K562 (cell line): ENCODE measurements around the gene NPM1. TPM values are rescaled to one million over a fixed set of nuclear protein-coding genes. Genes with fewer than 3 reads are reported as not detected.

Experiments
- ATAC-seq: fragments of 200-7000 bp; cut with Tn5 transposase; 3 replicates; pipeline ENCODE4 v1.9.1; 2020; ENCODE audit warnings: moderate library complexity
- BruUV-seq: library from RNA; stranded (reverse); fragments of 400-500 nt; replicated peaks from 2 replicates; lab custom pipeline; 2021; lab: Mats Ljungman, UMichigan
- CTCF ChIA-PET: fragments of 300-600 bp; formaldehyde crosslinking; extraction: SDS; loops from one replicate; lab custom pipeline; 2021; ENCODE audit warnings: low intra/inter-chr PET ratio; lab: Yijun Ruan, JAX
- POLR2A ChIA-PET: fragments of 300-600, 350-650 bp; sonication (Branson Sonifier 250); formaldehyde crosslinking; extraction: SDS; loops from one replicate; lab custom pipeline; 2021; ENCODE audit warnings: antibody characterized with exemption, inconsistent platforms; lab: Yijun Ruan, JAX
- DNase-seq, 4 experiments: peaks; one replicate each; pipeline versions ENCODE4 v3.0.0 to v3.0.0-alpha.2; 2011 to 2018; ENCODE audit warnings: low spot score in 3 of 4, mixed read lengths in 3 of 4; ENCODE audit errors: extremely low read depth in 1 of 4
- FAIRE-seq: peaks from 2 replicates; lab custom pipeline; 2011; peaks lifted over from hg19 to GRCh38; lab: Jason Lieb, UNC
- H2AFZ ChIP-seq: 2 replicates; pipeline ENCODE4 v1.6.0; 2011; ENCODE audit warnings: low read depth, low read length, control low read depth, inconsistent platforms
- H3K27ac ChIP-seq: fragments of 200-600 bp; 3 replicates; pipeline ENCODE4 v1.8.0; 2011; ENCODE audit warnings: low read depth, mild to moderate bottlenecking, control low read depth, inconsistent platforms, low read length, moderate library complexity, mixed read lengths; ENCODE audit errors: extremely low read depth
- H3K27me3 ChIP-seq, 2 experiments: fragments of 300-600 bp in 1 of 2; 2 replicates in 1 of 2; 3 replicates in 1 of 2; pipeline versions ENCODE4 v1.6.0 to v1.8.0; 2011; ENCODE audit warnings: inconsistent platforms in 2 of 2, low read length in 2 of 2, mild to moderate bottlenecking in 1 of 2, mixed read lengths in 1 of 2, moderate library complexity in 1 of 2; ENCODE audit not compliant: control insufficient read depth in 2 of 2, insufficient read depth in 2 of 2
- H3K36me3 ChIP-seq: fragments of 300-600 bp; 3 replicates; pipeline ENCODE4 v1.8.0; 2011; ENCODE audit warnings: mild to moderate bottlenecking, low read length, inconsistent platforms; ENCODE audit not compliant: control insufficient read depth, insufficient read depth
- H3K4me1 ChIP-seq, 2 experiments: fragments of 200-600 bp in 1 of 2; replicated peaks in 1 of 2; 2 replicates in 1 of 2; 3 replicates in 1 of 2; pipeline versions ENCODE4 v1.5.1 to v1.8.0; 2011; ENCODE audit warnings: inconsistent platforms in 2 of 2, low read length in 2 of 2, mild to moderate bottlenecking in 1 of 2, mixed read lengths in 1 of 2, moderate library complexity in 1 of 2; ENCODE audit not compliant: control insufficient read depth in 2 of 2, insufficient read depth in 2 of 2
- H3K4me2 ChIP-seq: 2 replicates; pipeline ENCODE4 v1.6.1; 2011; ENCODE audit warnings: low read length, control low read depth, inconsistent platforms, mixed read lengths; ENCODE audit not compliant: insufficient read depth
- H3K4me3 ChIP-seq: fragments of 200-600 bp; sonication (generic), shearing (Covaris generic); 2 replicates; pipeline ENCODE4 v1.5.1; 2016; ENCODE audit warnings: control low read depth, inconsistent platforms
- H3K79me2 ChIP-seq: fragments of 200-600 bp; 3 replicates; pipeline ENCODE4 v1.8.0; 2011; ENCODE audit warnings: low read length, inconsistent platforms; ENCODE audit not compliant: control insufficient read depth, insufficient read depth
- H3K9ac ChIP-seq, 2 experiments: 2 replicates each; pipeline versions ENCODE4 v1.6.0 to v1.6.1; 2011; ENCODE audit warnings: low read depth in 2 of 2, low read length in 2 of 2, control low read depth in 1 of 2, inconsistent platforms in 1 of 2, mild to moderate bottlenecking in 1 of 2, mixed read lengths in 1 of 2; ENCODE audit not compliant: insufficient read depth in 1 of 2
- H3K9me1 ChIP-seq: one replicate; pipeline ENCODE4 v1.6.0; 2011; ENCODE audit warnings: inconsistent platforms, mild to moderate bottlenecking, low read length, moderate library complexity; ENCODE audit not compliant: control insufficient read depth, insufficient read depth
- H3K9me3 ChIP-seq: replicated peaks from 2 replicates; pipeline ENCODE4 v1.5.1; 2011; ENCODE audit warnings: low read depth, low read length, inconsistent platforms; ENCODE audit not compliant: control insufficient read depth, insufficient read depth
- H4K20me1 ChIP-seq: replicated peaks from 2 replicates; pipeline ENCODE4 v1.6.1; 2011; ENCODE audit warnings: low read length, inconsistent platforms, mixed read lengths; ENCODE audit not compliant: control insufficient read depth, insufficient read depth
- BDP1 ChIP-seq: IDR thresholded peaks from 3 replicates; pipeline ENCODE4 v1.6.1; 2011; ENCODE audit not compliant: insufficient read length, insufficient read depth
- CBFA2T2 ChIP-seq: fragments of 450-650 bp; conservative IDR thresholded peaks from 2 replicates; pipeline ENCODE4 v1.6.1; 2017; ENCODE audit warnings: mild to moderate bottlenecking
- CBFA2T3 ChIP-seq: fragments of 450-650 bp; IDR thresholded peaks from 2 replicates; pipeline ENCODE4 v1.6.1; 2017
- CEBPB ChIP-seq: fragments of 450-650 bp; IDR thresholded peaks from 2 replicates; pipeline ENCODE4 v1.6.1; 2016; ENCODE audit warnings: missing genetic modification characterization, missing compliant biosample characterization
- CEBPG ChIP-seq, 3 experiments: fragments of 200-800 bp in 1 of 3; sonication (Bioruptor generic) in 1 of 3; sonication (generic) in 1 of 3; formaldehyde crosslinking in 1 of 3; IDR thresholded peaks in 2 of 3; conservative IDR thresholded peaks in 1 of 3; 2 replicates each; pipeline versions ENCODE4 v1.6.1 to v1.8.0; 2016 to 2022; ENCODE audit warnings: missing compliant biosample characterization in 2 of 3, missing genetic modification characterization in 2 of 3, mild to moderate bottlenecking in 1 of 3, missing genetic modification reagents in 1 of 3
- CTBP1 ChIP-seq: fragments of 450-650 bp; IDR thresholded peaks from 2 replicates; pipeline ENCODE4 v1.6.1; 2016; ENCODE audit warnings: borderline replicate concordance
- HMGXB4 ChIP-seq: sonication (generic); formaldehyde crosslinking; IDR thresholded peaks from 2 replicates; pipeline ENCODE4 v1.8.1; 2023; ENCODE audit warnings: mild to moderate bottlenecking, missing genetic modification reagents
- MAX ChIP-seq: sonication (generic); formaldehyde crosslinking; IDR thresholded peaks from 2 replicates; pipeline ENCODE4 v1.9.0; 2022; ENCODE audit warnings: mild to moderate bottlenecking, missing genetic modification reagents
- SMAD1 ChIP-seq: fragments of 150-350 bp; IDR thresholded peaks from 2 replicates; pipeline ENCODE4 v1.6.1; 2014; ENCODE audit warnings: low read length, low read depth; ENCODE audit not compliant: partially characterized antibody
- SMAD3 ChIP-seq: fragments of 450-650 bp; formaldehyde crosslinking; conservative IDR thresholded peaks from 2 replicates; pipeline ENCODE4 v1.4.0; 2020; ENCODE audit warnings: mild to moderate bottlenecking
- TAL1 ChIP-seq: fragments of 450-650 bp; IDR thresholded peaks from 2 replicates; pipeline ENCODE4 v1.6.1; 2016; ENCODE audit warnings: mild to moderate bottlenecking
- TCF3 ChIP-seq: sonication (generic); formaldehyde crosslinking; IDR thresholded peaks from 2 replicates; pipeline ENCODE4 v1.4.0; 2020; ENCODE audit warnings: mild to moderate bottlenecking, missing genetic modification reagents
- THRA ChIP-seq: fragments of 450-650 bp; IDR thresholded peaks from 2 replicates; pipeline ENCODE4 v1.6.1; 2017; ENCODE audit warnings: mild to moderate bottlenecking, moderate library complexity
- TRIM24 ChIP-seq, 2 experiments: fragments of 450-650 bp; IDR thresholded peaks; 2 replicates each; pipeline ENCODE4 v1.6.1; 2016
- ZNF174 ChIP-seq: fragments of 250-450 bp; sonication (Bioruptor Pico); IDR thresholded peaks from 2 replicates; pipeline ENCODE4 v1.4.0; 2020; ENCODE audit warnings: mild to moderate bottlenecking
- ZNF253 ChIP-seq: fragments of 250-450 bp; sonication (Bioruptor Pico); conservative IDR thresholded peaks from 2 replicates; pipeline ENCODE4 v1.6.1; 2021; ENCODE audit warnings: mild to moderate bottlenecking
- ZNF316 ChIP-seq: fragments of 450-650 bp; IDR thresholded peaks from 2 replicates; pipeline ENCODE4 v1.6.1; 2016
- WGBS: fragments of 100-300 bp; shearing (Covaris generic); methylation state at CpG from one replicate; pipeline ENCODE4 v1.1.6; 2016; ENCODE audit warnings: low coverage, mixed read lengths; ENCODE audit not compliant: insufficient coverage; ENCODE audit errors: missing lambda C conversion rate; 5-methylcytosine and 5-hydroxymethylcytosine counted together
- in situ Hi-C: fragments of 300-500 bp; cut with MboI; formaldehyde crosslinking; loops from 4 replicates; pipeline ENCODE4 v1.15.0; 2018; ENCODE audit warnings: inconsistent platforms, mixed read lengths
- intact Hi-C: fragments of 100-400 bp; cut with micrococcal nuclease; formaldehyde crosslinking; loops from 2 replicates; pipeline ENCODE4 v1.14.2; 2022
- polyA plus RNA-seq, 8 experiments: library from polyadenylated mRNA; depleted of rRNA in 4 of 8; stranded (reverse) in 5 of 8; unstranded in 3 of 8; fragments of >200 nt; fragmentation: Nextera tagmentation in 2 of 8; fragmentation: Illumina TruSeq in 1 of 8; extraction: Ambion mirVana in 2 of 8; extraction: Trizol in 1 of 8; gene quantifications; 2 replicates each; pipeline versions ENCODE4 v1.2.1 to v1.2.3, GENCODE V29; 2011 to 2014; ENCODE audit warnings: inconsistent platforms in 1 of 8, missing spikeins in 1 of 8
- total RNA-seq, 7 experiments: library from RNA; depleted of rRNA in 6 of 7; stranded (reverse); fragments of >200 nt in 6 of 7; fragmentation: Illumina TruSeq in 2 of 7; extraction: Trizol in 2 of 7; gene quantifications; 2 replicates each; pipeline versions ENCODE4 v1.2.1 to v1.2.3, GENCODE V29; 2011 to 2021; ENCODE audit warnings: low replicate concordance in 1 of 7

The NPM1 gene
- total and polyA plus RNA-seq, 9 of the 15 experiments (the other 6 are each of a cell fraction or from before 2014, with no cell fraction given): 2,438 to 6,909 (median 5,639) TPM

GRCh38 chr5:171438738-171439137 is 51.1 kb downstream of the NPM1 start (continued):
- no peak for TF ChIP-seq THRA
- no peak for TF ChIP-seq BDP1
- no peak for TF ChIP-seq MAX (CRISPR knock-in tag)
- TF ChIP-seq SMAD1: no peak
- no peak for TF ChIP-seq ZNF174
- TF ChIP-seq CEBPB (tag): no peak
- TF ChIP-seq SMAD3 (CRISPR knock-in tag): no peak
- 0 out of 2 replicates have a peak, but pooled peaks have one; percentile 50 for TF ChIP-seq CEBPG (CRISPR knock-in tag; IDR thresholded peaks at IDR 0.05)
- peak; percentile 25 to 66; a peak in 3 of 4 replicates for TF ChIP-seq CEBPG (tag; conservative IDR thresholded peaks at IDR 0.05 in 1 of 2, IDR thresholded peaks at IDR 0.05 in 1 of 2)
- TF ChIP-seq, all 486 proteins: peak for 3

- no peak overlapping the region for H2AFZ ChIP-seq
- no peak overlapping the region for H3K4me3 ChIP-seq
- H3K79me2 ChIP-seq: no peaks in the 10 kb centered on the region
- TF ChIP-seq CBFA2T2: peak; percentile 23; the same call in 1 of the 2 replicates
- no peak for TF ChIP-seq ZNF253 (CRISPR knock-in tag)
- 0 out of 2 replicates have a peak, but pooled peaks have one; percentile 28 for TF ChIP-seq ZNF316
- 0 out of 2 replicates have a peak, but pooled peaks have one; percentile 7 for TF ChIP-seq CTBP1
- peak; percentile 10; the same call in 1 of the 2 replicates for TF ChIP-seq TAL1
- TF ChIP-seq TCF3 (CRISPR knock-in tag): peak; percentile 82
- TF ChIP-seq CBFA2T3: peak; percentile 52
- no peak for TF ChIP-seq HMGXB4
- TF ChIP-seq TRIM24 (IDR thresholded peaks at IDR 0.05): 0 out of 4 replicates have a peak, but pooled peaks of 1 of the 2 experiments have one; percentile 14
- TF ChIP-seq, all 486 proteins: peak for 7
- Histone ChIP-seq H3K4me2 (no peak overlapping the region; the same call in 1 of the 2 replicates), H3K9me1 (no peaks in the 10 kb centered on the region), H3K4me1 (peaks cover 18 to 22% of the 10 kb centered on the region in 2 experiments; a peak in 4 of 5 replicates), H3K36me3 (no peaks in the 10 kb centered on the region), H4K20me1 (0 out of 2 replicates have a peak, but pooled peaks cover 4% of the 10 kb centered on the region), H3K27ac (no peak overlapping the region), H3K27me3 (peaks cover 2 to 47% of the 10 kb centered on the region in 2 experiments; a peak in 3 of 5 replicates), H3K9ac (peak overlapping the region in 1 of 2 experiments; percentile 40; a peak in 1 of 4 replicates), H3K9me3 (no peaks in the 10 kb centered on the region)
- in situ Hi-C loops: no loop called here
- 7% methylated on average over 14 of the region's 14 CpGs for WGBS
- BruUV-seq: no TSS peak
- ChIA-PET POLR2A (interaction anchor here (0.6 to 1.5 kb wide), 3 partner anchors 23 to 210 kb away, joined by 3 to 4 read pairs (median 3); partner anchors contain the start of gene NPM1), CTCF (no interaction called here)
- ATAC-seq: peak; percentile 47
- peak; percentile 22 to 61 (median 34) for DNase-seq
- intact Hi-C loops: no loop called here
- FAIRE-seq: no peak
These were observed 53.7 kb downstream of the NPM1 start for GRCh38 chr5:171441246-171441791.
